Measurements from ENCODE around the gene F10.
A peak's percentile ranks its signal among the peaks of the same experiment; 100 is the strongest.
"Not testable (repeated sequence)": the region's sequence is repeated elsewhere in the genome, so short reads cannot be mapped to it uniquely, and the experiment has no call there.

Gene F10

DNA sequence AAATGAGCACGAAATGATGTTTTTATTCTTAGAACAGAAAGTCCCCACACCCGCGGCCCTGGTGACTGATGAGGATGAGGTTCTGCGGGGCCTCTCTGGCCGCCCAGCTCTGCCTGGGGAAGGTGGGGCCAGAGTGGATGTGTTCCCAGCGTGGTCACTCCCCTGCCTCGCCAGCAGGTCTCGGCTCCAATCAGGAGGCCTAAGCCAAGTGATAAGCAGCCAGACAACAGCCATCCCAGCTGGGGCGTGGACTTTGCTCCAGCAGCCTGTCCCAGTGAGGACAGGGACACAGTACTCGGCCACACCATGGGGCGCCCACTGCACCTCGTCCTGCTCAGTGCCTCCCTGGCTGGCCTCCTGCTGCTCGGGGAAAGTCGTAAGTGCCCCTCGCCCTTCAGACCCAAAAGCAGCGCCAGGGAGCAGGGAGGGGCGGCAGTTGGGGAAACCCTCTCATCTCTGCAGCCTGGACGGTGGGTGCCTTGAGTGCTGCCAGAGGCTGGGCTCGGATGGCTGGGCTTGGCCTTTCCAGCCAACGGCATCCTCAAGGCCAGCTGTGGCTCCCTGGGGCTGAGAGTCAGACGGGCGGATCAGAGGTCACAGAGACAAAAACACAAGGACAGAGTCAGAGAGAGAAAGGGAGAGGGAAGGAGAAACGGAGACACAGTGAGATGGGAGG, at the start of gene F10:
TSS of gene F10 (plus strand) at position 250 of the 676 bp plus-strand sequence. CDS start at position 307, 57 bp downstream.
- peak; percentile 94 for DNase-seq (ENCODE audit: low spot score)

- DNase-seq (ENCODE audit: low spot score) = no peak
Observed at GRCh38 chr13:113073942-113074341, 48.7 kb upstream of the F10 start.

DNA sequence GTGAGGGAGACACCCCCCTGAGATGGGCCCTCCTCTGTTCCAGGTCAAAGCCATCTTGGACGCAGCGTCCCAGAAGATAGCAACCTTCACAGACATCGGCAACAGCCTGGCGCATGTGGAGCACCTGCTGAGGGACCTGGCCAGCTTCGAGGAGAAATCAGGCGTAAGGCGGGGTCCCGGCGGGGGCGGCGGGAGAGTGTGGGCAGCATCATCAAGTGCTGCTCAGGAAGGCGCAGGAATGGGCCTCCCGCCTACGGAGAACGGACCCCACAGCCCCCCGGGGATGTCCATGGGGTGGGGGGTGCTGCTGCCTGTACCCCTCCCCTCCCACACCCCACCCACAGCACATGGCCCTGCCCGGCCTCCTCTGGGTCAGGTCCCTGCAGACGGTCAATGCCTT, 48.2 kb upstream of the F10 start:
- DNase-seq (ENCODE audit: low spot score) = no peak

GRCh38 chr13:113074876-113075275, 47.7 kb upstream of the F10 start:
- DNase-seq (ENCODE audit: low spot score) = no peak

DNA sequence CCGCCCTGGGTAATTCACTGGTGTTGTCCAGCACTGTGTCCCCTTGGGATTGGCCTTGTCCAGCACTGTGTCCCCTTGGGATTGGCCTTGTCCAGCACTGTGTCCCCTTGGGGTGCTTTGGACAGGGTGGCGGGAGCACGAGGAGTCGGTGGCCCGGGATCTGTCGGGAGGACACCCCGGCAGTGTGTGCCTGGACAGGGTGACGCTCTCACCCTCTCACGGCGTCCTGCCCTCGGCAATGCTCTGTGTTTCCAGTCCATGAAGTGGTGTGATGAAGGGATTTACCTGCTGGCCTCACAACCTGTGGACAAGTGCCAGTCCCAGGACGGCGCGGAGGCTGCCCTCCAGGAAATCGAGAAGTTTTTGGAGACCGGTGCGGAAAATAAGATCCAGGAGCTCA, 46.9 kb upstream of the F10 start:
- DNase-seq (ENCODE audit: low spot score) = no peak

DNA sequence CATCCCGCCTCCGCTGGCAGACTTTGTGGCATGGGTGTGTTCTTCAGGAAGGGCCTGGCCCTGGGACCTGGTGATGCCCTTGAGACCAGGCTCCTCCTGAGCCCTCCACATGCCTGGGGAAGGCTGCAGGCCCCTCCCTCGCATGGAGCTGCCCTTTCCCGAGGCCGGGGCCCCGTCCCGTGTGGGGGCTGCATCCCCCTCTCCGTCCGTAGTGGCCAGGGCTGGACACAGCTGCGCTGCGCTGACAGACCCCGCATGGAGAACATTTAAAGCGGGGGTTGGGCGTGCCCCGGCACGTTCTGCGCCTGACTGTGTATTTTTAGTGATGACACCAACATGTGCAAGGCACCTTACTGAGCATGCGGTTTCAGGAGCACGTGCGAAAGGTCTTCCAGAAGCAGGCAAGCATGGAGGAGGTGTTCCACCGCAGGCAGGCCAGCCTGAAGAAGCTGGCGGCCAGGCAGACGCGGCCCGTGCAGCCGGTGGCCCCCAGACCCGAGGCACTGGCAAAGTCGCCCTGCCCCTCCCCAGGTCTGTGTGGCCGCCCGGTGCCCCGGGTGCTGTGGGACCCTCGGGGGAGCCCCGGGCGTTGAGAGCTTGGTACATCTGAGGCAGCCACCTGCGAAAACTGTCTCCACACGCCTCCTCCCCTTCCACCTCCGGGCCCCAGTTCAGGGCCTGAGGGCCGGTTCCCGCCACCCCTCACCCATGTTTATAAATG, 45.8 kb upstream of the F10 start:
- no peak for DNase-seq (ENCODE audit: low spot score)

DNA sequence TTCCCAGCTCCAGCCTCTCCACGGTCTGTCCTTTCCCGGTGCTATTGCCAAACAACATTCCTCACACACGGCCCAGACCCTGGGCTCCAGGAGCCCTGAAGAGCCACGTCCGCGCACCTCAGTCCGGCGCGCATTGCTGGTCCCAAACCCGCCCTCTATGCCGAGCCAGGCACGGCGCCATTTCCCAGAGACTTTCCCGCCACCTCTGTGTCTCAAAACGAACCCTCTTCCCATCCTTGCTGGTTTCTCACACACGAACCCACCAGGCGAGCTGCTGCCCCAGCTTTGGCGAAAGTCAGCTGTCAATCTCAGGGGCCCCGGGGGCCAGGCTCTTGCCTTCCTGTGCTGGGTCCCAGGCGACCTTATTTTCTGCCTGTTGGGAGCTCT, 45.0 kb upstream of the F10 start:
- no peak for DNase-seq (ENCODE audit: low spot score)

- DNase-seq (ENCODE audit: low spot score) = no peak
Observed at GRCh38 chr13:113077953-113078901, 44.4 kb upstream of the F10 start.

- no peak for DNase-seq (ENCODE audit: low spot score)
Observed at GRCh38 chr13:113078902-113079780, 43.5 kb upstream of the F10 start.

DNA sequence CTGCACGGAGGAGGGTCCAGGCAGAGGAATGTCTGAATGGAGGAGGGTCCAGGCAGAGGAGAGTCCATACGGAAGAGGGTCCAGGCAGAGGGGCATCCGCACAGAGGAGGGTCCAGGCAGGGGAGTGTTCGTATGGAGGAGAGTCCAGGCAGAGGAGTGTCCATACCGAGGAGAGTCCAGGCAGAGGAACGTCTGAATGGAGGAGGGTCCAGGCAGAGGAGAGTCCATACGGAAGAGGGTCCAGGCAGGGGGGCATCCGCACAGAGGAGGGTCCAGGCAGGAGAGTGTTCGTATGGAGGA, 42.9 kb upstream of the F10 start:
- DNase-seq (ENCODE audit: low spot score) = not testable (repeated sequence)

- no peak for DNase-seq (ENCODE audit: low spot score)
Observed at GRCh38 chr13:113080361-113080831, 42.2 kb upstream of the F10 start.

GRCh38 chr13:113080901-113081521, 41.6 kb upstream of the F10 start:
- DNase-seq (ENCODE audit: low spot score) = no peak

- no peak for DNase-seq (ENCODE audit: low spot score)
Observed at GRCh38 chr13:113082198-113083021, 40.2 kb upstream of the F10 start.

DNA sequence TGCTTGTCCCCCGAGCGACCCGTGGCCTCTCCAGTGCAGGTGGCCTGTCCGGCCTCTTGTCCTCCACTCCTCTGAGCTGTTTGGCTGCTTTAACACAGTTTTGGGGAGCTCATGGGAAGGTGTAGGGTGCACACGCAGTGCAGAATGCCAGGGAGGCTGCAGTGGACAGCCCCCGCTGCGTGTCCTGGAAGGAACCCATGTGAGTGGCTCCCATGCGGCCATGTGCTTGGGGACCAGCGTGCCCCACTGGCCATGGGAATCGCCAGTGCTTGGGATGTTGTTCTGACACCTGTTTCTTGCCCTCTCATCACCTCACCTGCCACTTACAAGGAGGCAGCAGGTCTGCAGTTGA, 39.6 kb upstream of the F10 start:
- no peak for DNase-seq (ENCODE audit: low spot score)

GRCh38 chr13:113083402-113084061, 39.1 kb upstream of the F10 start:
- peak; percentile 76 for DNase-seq (ENCODE audit: low spot score)

DNA sequence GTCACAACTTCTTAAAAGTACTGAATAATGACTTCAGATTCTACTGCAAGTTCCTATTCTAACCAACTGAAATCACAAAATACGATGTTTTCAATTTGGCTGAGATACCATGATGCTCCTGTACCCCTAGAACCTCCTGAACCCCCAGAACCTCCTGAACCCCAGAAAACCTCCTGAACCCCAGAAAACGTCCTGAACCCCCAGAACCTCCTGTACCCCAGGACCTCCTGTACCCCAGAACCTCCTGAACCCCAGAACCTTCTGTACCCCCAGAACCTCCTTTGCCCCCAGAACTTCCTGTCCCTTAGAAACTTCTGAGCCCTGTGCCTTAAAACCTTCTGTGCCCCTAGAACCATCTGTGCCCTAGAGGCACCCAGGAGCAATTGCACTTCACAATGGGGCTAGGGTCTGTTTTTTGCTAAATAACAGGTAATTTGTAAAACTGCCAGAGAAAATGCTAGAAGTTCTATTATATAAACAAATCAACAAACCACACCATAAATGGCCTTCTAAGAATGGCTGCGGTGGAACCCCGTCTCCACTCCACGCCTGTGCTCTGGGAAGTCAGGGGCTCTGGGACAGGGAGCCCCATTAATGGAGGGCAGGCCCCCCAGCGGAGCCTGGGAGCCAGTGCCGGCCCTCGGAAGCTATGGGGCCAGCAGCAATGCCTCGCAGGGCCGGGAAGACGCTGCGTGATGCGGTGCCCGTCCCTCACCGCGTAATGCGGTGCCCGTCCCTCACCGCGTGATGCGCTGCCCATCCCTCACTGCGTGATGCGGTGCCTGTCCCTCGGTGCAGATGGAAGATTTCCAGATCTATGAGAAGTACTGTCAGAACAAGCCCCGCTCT, 38.3 kb upstream of the F10 start:
- no peak for DNase-seq (ENCODE audit: low spot score)

DNA sequence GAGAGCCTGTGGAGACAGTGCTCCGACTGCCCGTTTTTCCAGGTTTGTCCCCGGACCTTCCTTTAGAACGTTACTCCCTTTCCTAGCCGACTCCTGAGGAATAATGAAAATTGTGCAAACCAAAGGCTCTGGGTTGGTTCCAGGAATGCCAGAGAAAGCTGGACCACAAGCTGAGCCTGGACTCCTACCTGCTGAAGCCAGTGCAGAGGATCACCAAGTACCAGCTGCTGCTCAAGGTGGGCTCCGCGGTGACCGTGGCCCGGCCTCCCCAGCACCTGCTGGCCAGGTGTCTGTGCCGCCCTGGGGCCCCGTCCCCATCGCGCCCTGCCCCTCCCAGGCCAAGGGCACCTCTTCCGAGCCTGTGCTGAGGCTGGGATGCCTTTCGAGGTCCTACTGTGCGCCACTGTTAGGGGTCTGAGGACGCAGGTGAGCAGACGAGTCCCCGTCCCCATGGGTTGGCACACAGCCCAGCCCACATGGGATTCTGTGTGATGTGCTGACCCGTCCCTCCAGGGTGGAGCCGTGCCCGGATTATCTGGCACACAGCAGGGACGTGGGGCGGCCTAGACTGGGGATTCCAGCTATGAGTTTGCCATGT, 37.6 kb upstream of the F10 start:
- no peak for DNase-seq (ENCODE audit: low spot score)

DNA sequence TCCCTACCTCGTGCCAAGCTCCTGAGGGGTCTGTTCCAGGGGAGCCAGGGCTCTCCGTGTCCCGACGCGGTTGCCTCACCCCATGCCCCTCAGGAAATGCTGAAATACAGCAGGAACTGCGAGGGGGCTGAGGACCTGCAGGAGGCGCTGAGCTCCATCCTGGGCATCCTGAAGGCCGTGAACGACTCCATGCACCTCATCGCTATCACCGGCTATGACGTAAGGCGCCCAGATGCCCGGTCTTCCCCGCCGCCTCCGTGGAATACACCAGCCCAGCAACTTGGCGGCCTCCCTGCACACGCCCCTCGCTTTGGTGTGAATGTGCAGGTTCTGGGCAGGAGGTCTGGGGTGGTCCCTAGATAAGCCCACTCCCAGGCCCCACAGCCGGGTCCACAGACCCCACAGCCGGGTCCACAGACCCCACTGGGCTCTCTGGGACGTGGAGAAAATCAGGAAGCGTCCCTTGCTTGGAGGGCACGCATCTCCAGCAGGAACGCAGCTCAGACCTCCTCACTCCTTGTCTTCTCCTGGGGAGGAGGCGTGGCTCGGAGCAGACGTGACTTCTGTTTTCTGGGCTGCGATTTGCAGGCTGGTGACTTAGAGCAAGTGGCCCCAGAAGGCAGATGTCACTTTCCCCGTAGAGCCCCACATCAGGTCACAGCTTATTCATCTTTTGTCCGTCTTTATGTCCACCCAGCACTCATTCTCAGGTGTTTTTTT, 36.4 kb upstream of the F10 start:
- DNase-seq (ENCODE audit: low spot score) = no peak

Measured in AG08396 (cell line).